HL-60 (cell line): ENCODE data around the gene TEAD4.

ENCODE experiments used
- DNase-seq, 2 experiments: peaks; one replicate each; pipeline ENCODE4 v3.0.0-alpha.2; 2010 to 2020; ENCODE audit warnings: low read depth in 1 of 2, low spot score in 1 of 2
- H3K27ac ChIP-seq: fragments of 250-450 bp; sonication (Bioruptor Pico); replicated peaks from 2 replicates; pipeline ENCODE4 v1.5.1; 2020; ENCODE audit warnings: mild to moderate bottlenecking, moderate library complexity
- H3K27me3 ChIP-seq: fragments of 250-450 bp; sonication (Bioruptor Pico); 2 replicates; pipeline ENCODE4 v1.5.1; 2021; ENCODE audit warnings: mild to moderate bottlenecking, moderate library complexity; ENCODE audit not compliant: insufficient read depth, poor library complexity, severe bottlenecking
- H3K4me3 ChIP-seq: replicated peaks from 2 replicates; pipeline ENCODE4 v1.5.1; 2011; ENCODE audit warnings: mild to moderate bottlenecking, control low read depth, low read length; ENCODE audit not compliant: insufficient read depth
- CTCF ChIP-seq: IDR thresholded peaks from one replicate; pipeline ENCODE4 v1.5.1; 2011; ENCODE audit warnings: low read length, control low read depth, inconsistent platforms; ENCODE audit not compliant: insufficient read depth
- GABPA ChIP-seq: IDR thresholded peaks from 2 replicates; pipeline ENCODE4 v1.6.1; 2012; ENCODE audit warnings: low read depth
- POLR2AphosphoS5 ChIP-seq: IDR thresholded peaks from 2 replicates; pipeline ENCODE4 v1.6.1; 2012; ENCODE audit warnings: low read depth
- REST ChIP-seq: IDR thresholded peaks from 2 replicates; pipeline ENCODE4 v1.6.1; 2012; ENCODE audit warnings: low read depth; ENCODE audit not compliant: insufficient replicate concordance
- SPI1 ChIP-seq: IDR thresholded peaks from 2 replicates; pipeline ENCODE4 v1.6.1; 2012; ENCODE audit warnings: low read depth, mild to moderate bottlenecking, borderline replicate concordance

The TEAD4 gene

GRCh38 chr12:2970744-2971143, 11.5 kb downstream of the TEAD4 start:
- Histone ChIP-seq H3K27me3 (no peaks in the 10 kb centered on the region), H3K27ac (no peak overlapping the region), H3K4me3 (no peak overlapping the region)
- no peak for TF ChIP-seq SPI1
- no peak for TF ChIP-seq POLR2AphosphoS5
- no peak for TF ChIP-seq REST
- TF ChIP-seq CTCF: no peak
- no peak for TF ChIP-seq GABPA
- no peak for DNase-seq

GRCh38 chr12:2973566-2973965, 14.4 kb downstream of the TEAD4 start:
- H3K27me3 ChIP-seq: no peaks in the 10 kb centered on the region
- no peak overlapping the region for H3K27ac ChIP-seq
- TF ChIP-seq CTCF (no peak), GABPA (no peak), SPI1 (no peak), REST (no peak), POLR2AphosphoS5 (no peak)
- no peak overlapping the region for H3K4me3 ChIP-seq
- no peak for DNase-seq

- no peak for TF ChIP-seq CTCF
- no peak for TF ChIP-seq REST
- TF ChIP-seq SPI1: no peak
- no peak for TF ChIP-seq GABPA
- TF ChIP-seq POLR2AphosphoS5: no peak
- Histone ChIP-seq H3K27me3 (no peaks in the 10 kb centered on the region), H3K4me3 (no peak overlapping the region), H3K27ac (no peak overlapping the region)
- DNase-seq: no peak
Measured at GRCh38 chr12:2974560-2974971, 15.4 kb downstream of the TEAD4 start.
